ENCODE data around the gene MTCH2.

MTCH2 gene

GRCh38 chr11:47589118-47589517 lies 53.2 kb downstream of the MTCH2 start:
- no peak for DNase-seq

GRCh38 chr11:47587723-47588326 lies 54.5 kb downstream of the MTCH2 start:
- DNase-seq, result no peak

GRCh38 chr11:47587039-47587716 lies 55.2 kb downstream of the MTCH2 start:
- DNase-seq, result no peak

GRCh38 chr11:47586098-47586855 lies 56.1 kb downstream of the MTCH2 start, which contains the start of gene FAM180B:
Gene FAM180B (plus strand): TSS chr11:47586678. CDS start chr11:47586769, 91 bp downstream.
- no peak for DNase-seq

- DNase-seq, result no peak
Observed at GRCh38 chr11:47583844-47584243, 58.5 kb downstream of the MTCH2 start.

GRCh38 chr11:47578524-47579494 lies 63.5 kb downstream of the MTCH2 start, which contains the start of the genes KBTBD4 and NDUFS3:
Gene KBTBD4 (minus strand): TSS chr11:47578970. CDS start chr11:47578951, 19 bp downstream.
Gene NDUFS3 (plus strand): TSS chr11:47579074. CDS start chr11:47579092, 18 bp downstream.
- DNase-seq, result peak; percentile 84

GRCh38 chr11:47577460-47578041 lies 64.8 kb downstream of the MTCH2 start:
- DNase-seq, result no peak

- DNase-seq, result no peak
Observed at GRCh38 chr11:47573321-47573720, 69.0 kb downstream of the MTCH2 start.

- DNase-seq, result no peak
Observed at GRCh38 chr11:47572715-47573255, 69.6 kb downstream of the MTCH2 start.

GRCh38 chr11:47571895-47572294 lies 70.5 kb downstream of the MTCH2 start:
- DNase-seq, result no peak

- no peak for DNase-seq
Observed at GRCh38 chr11:47571357-47571729, 71.0 kb downstream of the MTCH2 start.

- DNase-seq, result no peak
Observed at GRCh38 chr11:47570651-47571356, 71.6 kb downstream of the MTCH2 start.

GRCh38 chr11:47569646-47570045 lies 72.7 kb downstream of the MTCH2 start:
- no peak for DNase-seq

All from stimulated activated CD4-positive, alpha-beta T cell treated with anti-CD3 and anti-CD28 coated beads, Interleukin-4, amount 100 ng/mL, for 1 hour (primary cell).